Calu3 (cell line): Measurements from ENCODE around the gene TENM4. TPM values are rescaled to one million over a fixed set of nuclear protein-coding genes. Genes with fewer than 3 reads are reported as not detected.

Source experiments
- BruUV-seq: library from RNA; stranded (reverse); fragments of 400-500 nt; replicated peaks from 2 replicates; lab custom pipeline; 2021; lab: Mats Ljungman, UMichigan
- CTCF ChIA-PET: fragments of 300-600 bp; sonication (Branson Sonifier 250); formaldehyde crosslinking; loops from one replicate; lab custom pipeline; 2022; ENCODE audit warnings: antibody characterized with exemption; lab: Charles Lee
- DNase-seq: peaks from one replicate; pipeline ENCODE4 v3.0.0; 2022
- H3K27ac Mint-ChIP-seq: one replicate; pipeline ENCODE4 v1.8.0; 2022; ENCODE audit warnings: mixed read lengths; ENCODE audit not compliant: unreplicated experiment
- H3K27me3 Mint-ChIP-seq: one replicate; pipeline ENCODE4 v1.8.0; 2022; ENCODE audit warnings: mixed read lengths; ENCODE audit not compliant: unreplicated experiment
- H3K36me3 Mint-ChIP-seq: one replicate; pipeline ENCODE4 v1.8.0; 2022; ENCODE audit warnings: mild to moderate bottlenecking, moderate library complexity, mixed read lengths; ENCODE audit not compliant: insufficient read depth, unreplicated experiment
- H3K4me1 Mint-ChIP-seq: one replicate; pipeline ENCODE4 v1.8.0; 2022; ENCODE audit warnings: mild to moderate bottlenecking, low read depth, mixed read lengths; ENCODE audit not compliant: unreplicated experiment
- H3K4me3 Mint-ChIP-seq: one replicate; pipeline ENCODE4 v1.8.0; 2022; ENCODE audit warnings: mild to moderate bottlenecking, low read depth, moderate library complexity, mixed read lengths; ENCODE audit not compliant: unreplicated experiment
- H3K9me3 Mint-ChIP-seq: one replicate; pipeline ENCODE4 v1.8.0; 2022; ENCODE audit warnings: low read depth, mixed read lengths; ENCODE audit not compliant: unreplicated experiment
- CTCF ChIP-seq: fragments of 200-600 bp; IDR thresholded peaks from one replicate; pipeline ENCODE4 v1.8.0; 2022; ENCODE audit warnings: antibody characterized with exemption; ENCODE audit not compliant: unreplicated experiment
- intact Hi-C: fragments of 100-400 bp; cut with micrococcal nuclease; formaldehyde crosslinking; loops from one replicate; pipeline ENCODE4 v1.10.0; 2022; ENCODE audit not compliant: unreplicated experiment
- total RNA-seq: library from RNA; stranded (reverse); gene quantifications from 2 replicates; pipeline ENCODE4 v1.2.3, GENCODE V29; 2022

TENM4 gene
- total RNA-seq, 1 experiment from 2014 or later = not detected

GRCh38 chr11:79244798-79245197 lies 196.0 kb downstream of the TENM4 start:
- intact Hi-C loops = no loop called here
- CTCF ChIA-PET = no interaction called here
- no TSS peak for BruUV-seq
- Mint-ChIP-seq H3K4me3 (no peak overlapping the region), H3K4me1 (no peaks in the 10 kb centered on the region), H3K36me3 (no peaks in the 10 kb centered on the region), H3K9me3 (no peaks in the 10 kb centered on the region), H3K27me3 (peaks cover 23% of the 10 kb centered on the region), H3K27ac (no peak overlapping the region)
- DNase-seq = no peak
- TF ChIP-seq CTCF = no peak

- H3K9me3 Mint-ChIP-seq = no peaks in the 10 kb centered on the region
- TF ChIP-seq CTCF = no peak
- CTCF ChIA-PET = no interaction called here
- intact Hi-C loops = no loop called here
- H3K27me3 Mint-ChIP-seq = peaks cover 23% of the 10 kb centered on the region
- H3K4me3 Mint-ChIP-seq = no peak overlapping the region
- DNase-seq = no peak
- BruUV-seq = no TSS peak
- no peak overlapping the region for H3K27ac Mint-ChIP-seq
- no peaks in the 10 kb centered on the region for H3K4me1 Mint-ChIP-seq
- H3K36me3 Mint-ChIP-seq = no peaks in the 10 kb centered on the region
Measured at GRCh38 chr11:79244241-79244772, 196.5 kb downstream of the TENM4 start.

GRCh38 chr11:79243422-79244210 lies 197.2 kb downstream of the TENM4 start:
- no peaks in the 10 kb centered on the region for H3K36me3 Mint-ChIP-seq
- BruUV-seq = no TSS peak
- H3K4me1 Mint-ChIP-seq = no peaks in the 10 kb centered on the region
- H3K9me3 Mint-ChIP-seq = no peaks in the 10 kb centered on the region
- intact Hi-C loops = no loop called here
- no peak overlapping the region for H3K27ac Mint-ChIP-seq
- no peak for TF ChIP-seq CTCF
- DNase-seq = no peak
- H3K27me3 Mint-ChIP-seq = peaks cover 28% of the 10 kb centered on the region
- CTCF ChIA-PET = no interaction called here
- no peak overlapping the region for H3K4me3 Mint-ChIP-seq

- DNase-seq = no peak
- Mint-ChIP-seq H3K4me3 (no peak overlapping the region), H3K27me3 (peaks cover 35% of the 10 kb centered on the region), H3K27ac (no peak overlapping the region), H3K4me1 (no peaks in the 10 kb centered on the region), H3K36me3 (no peaks in the 10 kb centered on the region), H3K9me3 (no peaks in the 10 kb centered on the region)
- intact Hi-C loops = no loop called here
- CTCF ChIA-PET = interaction anchor here (0.6 kb wide), 1 partner anchor 88 kb away, joined by 4 read pairs; no protein-coding TSS in a partner anchor
- no TSS peak for BruUV-seq
- no peak for TF ChIP-seq CTCF
Measured at GRCh38 chr11:79242616-79243015, 198.2 kb downstream of the TENM4 start.
